ENCODE measurements around the gene SSC5D. TPM values are rescaled to one million over a fixed set of nuclear protein-coding genes. Genes with fewer than 3 reads are reported as not detected.

SSC5D gene
- total RNA-seq, 4 donors from 2014 or later: 2.8 to 10.3 (median 5.0) TPM

- Histone ChIP-seq H3K36me3 (no peaks in the 10 kb centered on the region), H3K27me3 (no peaks in the 10 kb centered on the region), H3K4me3 (no peak overlapping the region), H3K9me3 (no peaks in the 10 kb centered on the region), H3K4me1 (no peaks in the 10 kb centered on the region), H3K27ac (no peak overlapping the region)
- TF ChIP-seq POLR2A (IDR thresholded peaks at IDR 0.05): no peak
- TF ChIP-seq, protein P1, sequence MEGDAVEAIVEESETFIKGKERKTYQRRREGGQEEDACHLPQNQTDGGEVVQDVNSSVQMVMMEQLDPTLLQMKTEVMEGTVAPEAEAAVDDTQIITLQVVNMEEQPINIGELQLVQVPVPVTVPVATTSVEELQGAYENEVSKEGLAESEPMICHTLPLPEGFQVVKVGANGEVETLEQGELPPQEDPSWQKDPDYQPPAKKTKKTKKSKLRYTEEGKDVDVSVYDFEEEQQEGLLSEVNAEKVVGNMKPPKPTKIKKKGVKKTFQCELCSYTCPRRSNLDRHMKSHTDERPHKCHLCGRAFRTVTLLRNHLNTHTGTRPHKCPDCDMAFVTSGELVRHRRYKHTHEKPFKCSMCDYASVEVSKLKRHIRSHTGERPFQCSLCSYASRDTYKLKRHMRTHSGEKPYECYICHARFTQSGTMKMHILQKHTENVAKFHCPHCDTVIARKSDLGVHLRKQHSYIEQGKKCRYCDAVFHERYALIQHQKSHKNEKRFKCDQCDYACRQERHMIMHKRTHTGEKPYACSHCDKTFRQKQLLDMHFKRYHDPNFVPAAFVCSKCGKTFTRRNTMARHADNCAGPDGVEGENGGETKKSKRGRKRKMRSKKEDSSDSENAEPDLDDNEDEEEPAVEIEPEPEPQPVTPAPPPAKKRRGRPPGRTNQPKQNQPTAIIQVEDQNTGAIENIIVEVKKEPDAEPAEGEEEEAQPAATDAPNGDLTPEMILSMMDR (IDR thresholded peaks at IDR 0.05): no peak
- no peak for DNase-seq
These were observed 48.1 kb downstream of the SSC5D start for GRCh38 chr19:55536366-55536765.

DNA sequence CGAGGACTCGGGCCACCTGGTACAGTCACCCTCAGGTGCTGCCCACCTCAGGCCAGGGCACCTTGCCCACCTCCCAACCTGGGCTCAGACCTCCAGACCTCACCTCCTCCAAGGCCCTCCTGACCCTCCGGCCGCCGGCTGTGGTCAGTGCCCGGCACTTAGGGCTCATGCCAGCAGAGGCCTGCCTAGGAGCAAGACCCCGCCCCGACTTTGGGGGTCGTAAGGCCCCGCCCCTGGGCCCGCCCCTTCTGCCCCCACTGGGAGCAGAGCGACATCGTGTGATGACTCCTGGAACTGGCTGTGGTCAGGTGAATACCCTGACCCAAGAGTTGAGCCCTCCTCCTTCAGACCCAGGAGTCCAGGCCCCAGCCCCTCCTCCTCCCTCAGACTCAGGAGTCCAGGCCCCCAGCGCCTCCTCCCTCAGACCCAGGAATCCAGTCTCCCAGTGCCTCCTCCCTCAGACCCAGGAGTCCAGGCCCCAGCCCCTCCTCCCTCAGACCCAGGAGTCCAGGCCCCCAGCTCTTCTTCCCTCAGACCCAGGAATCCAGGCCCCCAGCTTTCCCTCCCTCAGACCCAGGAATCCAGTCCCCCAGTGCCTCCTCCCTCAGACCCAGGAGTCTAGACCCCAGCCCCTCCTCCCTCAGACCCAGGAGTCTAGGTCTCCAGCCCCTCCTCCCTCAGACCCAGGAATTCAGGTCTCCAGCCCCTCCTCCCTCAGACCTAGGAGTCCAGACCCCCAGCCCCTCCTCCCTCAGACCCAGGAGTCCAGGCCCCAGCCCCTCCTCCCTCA is 48.9 kb downstream of the SSC5D start, which contains the start of gene SBK2:
SBK2 (minus strand) TSS at position 183 of the 790 bp plus-strand sequence. CDS start 839 bp downstream, outside the sequence.
- Histone ChIP-seq H3K36me3 (no peaks in the 10 kb centered on the region), H3K4me1 (no peaks in the 10 kb centered on the region), H3K27ac (no peak within 1 kb of the TSS), H3K4me3 (no peak within 1 kb of the TSS), H3K9me3 (no peaks in the 10 kb centered on the region), H3K27me3 (no peaks in the 10 kb centered on the region)
- TF ChIP-seq, protein P1 (IDR thresholded peaks at IDR 0.05): no peak
- TF ChIP-seq POLR2A (IDR thresholded peaks at IDR 0.05): no peak
- no peak for DNase-seq

DNA sequence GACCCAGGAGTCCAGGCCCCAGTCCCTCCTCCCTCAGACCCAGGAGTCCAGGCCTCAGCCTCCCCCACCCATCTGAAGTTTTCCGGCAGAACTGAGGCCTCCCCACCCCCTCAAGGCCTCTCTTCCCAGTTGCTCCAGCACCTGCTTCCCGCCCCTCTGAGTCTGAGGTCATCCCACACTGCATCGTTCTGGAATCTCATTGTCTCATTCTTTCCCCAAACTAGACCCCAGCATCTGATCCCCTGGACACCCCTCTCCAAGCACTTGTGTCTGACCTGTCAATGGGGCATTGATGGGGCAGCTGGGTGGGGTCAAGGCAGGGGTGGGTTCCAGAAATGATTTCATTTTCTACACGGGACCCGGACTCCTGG is 49.5 kb downstream of the SSC5D start:
- Histone ChIP-seq H3K36me3 (no peaks in the 10 kb centered on the region), H3K4me1 (no peaks in the 10 kb centered on the region), H3K27ac (no peak overlapping the region), H3K4me3 (no peak overlapping the region), H3K9me3 (no peaks in the 10 kb centered on the region), H3K27me3 (no peaks in the 10 kb centered on the region)
- no peak for DNase-seq
- TF ChIP-seq, protein P1 (IDR thresholded peaks at IDR 0.05): no peak
- no peak for TF ChIP-seq POLR2A (IDR thresholded peaks at IDR 0.05)

- no peaks in the 10 kb centered on the region for H3K27me3 ChIP-seq
- H3K4me1 ChIP-seq: no peaks in the 10 kb centered on the region
- no peaks in the 10 kb centered on the region for H3K9me3 ChIP-seq
These were observed 49.9 kb downstream of the SSC5D start for GRCh38 chr19:55538132-55538531.

DNA sequence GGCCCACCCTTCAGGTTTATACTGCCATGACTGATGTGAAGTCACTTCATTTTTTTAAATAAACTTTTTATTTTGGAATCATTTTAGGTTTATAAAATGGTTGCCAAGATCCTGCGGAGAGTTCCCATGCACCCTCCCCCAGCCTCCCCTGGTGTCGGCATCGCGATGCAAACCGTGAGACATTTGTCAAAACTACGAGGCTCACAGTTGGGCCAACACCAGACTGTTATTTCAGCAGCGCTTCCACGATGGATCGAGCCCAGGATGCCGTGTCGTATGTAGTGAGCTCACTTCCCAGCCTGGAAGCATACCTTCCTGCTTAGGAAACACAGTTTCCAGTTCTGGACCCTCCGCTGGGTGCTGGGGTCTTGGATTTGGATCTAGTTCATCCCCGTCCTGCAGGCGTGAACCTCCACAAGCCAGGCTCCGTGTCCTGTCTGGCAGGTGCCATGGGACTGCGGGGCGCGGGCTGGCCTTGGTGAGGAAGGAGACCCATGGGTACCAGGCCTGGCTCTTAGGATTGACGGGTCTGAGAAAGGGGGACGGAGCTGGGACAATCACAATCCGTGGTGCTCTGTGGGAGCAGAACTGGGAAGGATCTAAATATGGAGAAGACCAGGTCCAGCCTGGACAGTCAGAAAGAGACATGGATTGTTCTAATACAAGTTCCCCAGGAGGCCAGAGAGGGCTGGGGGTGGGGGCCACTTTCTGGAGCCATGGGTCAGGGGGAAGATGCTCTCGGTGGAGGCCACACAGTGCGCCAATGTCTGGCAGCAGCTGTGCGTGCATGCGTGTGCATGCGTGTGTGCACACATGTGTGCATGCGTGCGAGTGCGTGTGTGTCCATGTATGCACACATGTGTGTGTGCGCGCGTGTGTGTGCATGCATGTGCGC is 51.1 kb downstream of the SSC5D start:
- H3K9me3 ChIP-seq: no peaks in the 10 kb centered on the region
- no peak for DNase-seq
- H3K4me3 ChIP-seq: no peak overlapping the region
- no peaks in the 10 kb centered on the region for H3K36me3 ChIP-seq
- no peak overlapping the region for H3K27ac ChIP-seq
- TF ChIP-seq, protein P1 (IDR thresholded peaks at IDR 0.05): no peak
- TF ChIP-seq POLR2A (IDR thresholded peaks at IDR 0.05): no peak
- no peaks in the 10 kb centered on the region for H3K4me1 ChIP-seq
- no peaks in the 10 kb centered on the region for H3K27me3 ChIP-seq

More at GRCh38 chr19:55538132-55538531, 49.9 kb downstream of the SSC5D start:
- H3K4me3 ChIP-seq: no peak overlapping the region
- no peak for TF ChIP-seq POLR2A (IDR thresholded peaks at IDR 0.05)
- TF ChIP-seq, protein P1 (IDR thresholded peaks at IDR 0.05): no peak
- H3K27ac ChIP-seq: no peak overlapping the region
- DNase-seq: no peak
- no peaks in the 10 kb centered on the region for H3K36me3 ChIP-seq

All from Peyer's patch (tissue), 4 donors.